Muscle of leg (tissue), 11 donors: ENCODE data around the gene KYNU. TPM values are rescaled to one million over a fixed set of nuclear protein-coding genes. Genes with fewer than 3 reads are reported as not detected.
"Not testable (repeated sequence)": the region's sequence is repeated elsewhere in the genome, so short reads cannot be mapped to it uniquely, and the experiment has no call there.

ENCODE experiments used
- DNase-seq: peaks from one replicate; pipeline ENCODE4 v3.0.0; 2013
- H3K27ac ChIP-seq: one replicate; pipeline ENCODE4 v1.5.1; 2013; ENCODE audit warnings: mild to moderate bottlenecking, low read length, control low read depth
- H3K27me3 ChIP-seq: one replicate; pipeline ENCODE4 v1.6.1; 2013; ENCODE audit warnings: low read length; ENCODE audit not compliant: control insufficient read depth, insufficient read depth
- H3K36me3 ChIP-seq: one replicate; pipeline ENCODE4 v1.6.1; 2013; ENCODE audit warnings: low read length; ENCODE audit not compliant: control insufficient read depth, insufficient read depth
- H3K4me1 ChIP-seq: one replicate; pipeline ENCODE4 v1.6.1; 2013; ENCODE audit warnings: low read length; ENCODE audit not compliant: control insufficient read depth, insufficient read depth
- H3K4me3 ChIP-seq: one replicate; pipeline ENCODE4 v1.5.1; 2013; ENCODE audit warnings: low read length, control low read depth
- H3K9me3 ChIP-seq: replicated peaks from 2 replicates; pipeline ENCODE4 v1.6.1; 2013; ENCODE audit warnings: low read depth, low read length; ENCODE audit not compliant: control insufficient read depth
- WGBS: methylation state at CpG from one replicate; pipeline ENCODE4 v1.1.5; 2013; ENCODE audit warnings: missing lambda C conversion rate; ENCODE audit not compliant: insufficient coverage; 5-methylcytosine and 5-hydroxymethylcytosine counted together
- polyA plus RNA-seq, 8 donors: library from polyadenylated mRNA; unstranded; fragments of 120-200 nt; gene quantifications; one replicate each; pipeline versions ENCODE4 v1.2.1 to v1.2.3, GENCODE V29; 2013; ENCODE audit warnings: inconsistent platforms in 1 of 8, low replicate concordance in 1 of 8; ENCODE audit not compliant: insufficient read length in 8 of 8, insufficient read depth in 1 of 8
- total RNA-seq: library from RNA; stranded (reverse); fragments of 120-200 nt; gene quantifications from one replicate; pipeline ENCODE4 v1.2.4, GENCODE V29; 2013

Gene KYNU
- total and polyA plus RNA-seq, 9 donors, result 0.65 to 0.84 (median 0.76) TPM

DNA sequence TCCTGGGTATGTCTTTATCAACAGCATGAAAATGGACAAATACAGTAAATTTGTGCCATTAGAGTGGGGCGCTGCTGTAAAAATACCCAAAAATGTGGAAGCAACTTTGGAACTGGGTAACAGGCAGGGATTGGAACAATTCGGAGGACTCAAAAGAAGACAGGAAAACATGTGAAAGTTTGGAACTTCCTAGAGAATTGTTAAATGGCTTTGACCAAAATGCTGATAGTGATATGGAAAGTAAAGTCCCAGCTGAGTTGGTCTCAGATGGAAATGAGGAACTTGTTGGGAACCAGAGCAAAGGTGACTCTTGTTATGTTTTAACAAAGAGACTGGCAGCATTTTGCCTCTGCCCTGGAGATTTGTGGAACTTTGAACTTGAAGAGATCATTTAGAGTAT, 197.4 kb downstream of the KYNU start:
- H3K9me3 ChIP-seq, H3K27ac ChIP-seq, H3K36me3 ChIP-seq, H3K27me3 ChIP-seq, DNase-seq, H3K4me1 ChIP-seq, H3K4me3 ChIP-seq: not testable (repeated sequence)
- 96% methylated on average over 2 of the region's 2 CpGs for whole genome bisulfite sequencing

DNA sequence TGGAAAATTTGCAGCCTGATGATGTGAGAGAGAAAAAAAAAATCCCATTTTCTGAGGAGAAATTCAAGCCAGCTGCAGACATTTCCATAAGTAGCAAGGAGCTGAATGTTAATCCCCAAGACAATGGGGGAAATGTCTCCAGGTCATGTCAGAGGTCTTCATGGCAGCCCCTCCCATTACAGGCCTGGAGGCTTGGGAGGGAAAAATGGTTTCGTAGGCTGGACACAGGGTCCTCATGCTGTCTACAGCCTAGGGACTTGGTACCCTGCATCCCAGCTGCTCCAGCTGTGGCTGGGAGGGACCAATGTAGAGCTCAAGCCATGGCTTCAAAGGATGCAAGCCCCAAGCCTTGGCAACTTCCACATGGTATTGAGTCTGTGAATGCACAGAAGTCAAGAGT, 198.2 kb downstream of the KYNU start:
- H3K36me3 ChIP-seq, result no peaks in the 10 kb centered on the region
- WGBS, result 100% methylated on average over 1 of the region's 1 CpG

DNA sequence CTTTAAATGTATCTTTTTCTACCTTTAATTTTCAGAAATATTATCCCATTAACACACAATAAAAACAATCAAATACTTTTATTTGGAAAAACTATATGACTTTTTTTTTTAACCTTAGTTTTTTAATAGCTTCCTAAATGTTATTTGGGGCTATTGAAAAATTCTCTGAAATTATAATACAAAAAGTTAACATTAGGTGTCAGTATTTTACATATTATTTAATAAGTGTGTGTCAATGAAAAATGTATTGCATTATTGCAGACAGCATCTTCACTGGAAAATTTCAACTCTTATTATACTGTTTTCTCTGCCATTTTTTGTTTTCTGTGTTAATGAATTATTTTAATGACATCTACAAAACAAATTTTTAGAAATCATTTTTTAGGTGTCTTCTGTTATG, 200.6 kb downstream of the KYNU start:
- no peak for DNase-seq
- H3K9me3 ChIP-seq, result peaks cover 6% of the 10 kb centered on the region
- no peak overlapping the region for H3K4me3 ChIP-seq
- no peaks in the 10 kb centered on the region for H3K4me1 ChIP-seq
- no peaks in the 10 kb centered on the region for H3K27me3 ChIP-seq
- no peak overlapping the region for H3K27ac ChIP-seq
- H3K36me3 ChIP-seq, result no peaks in the 10 kb centered on the region

More for the DNA sequence above, 198.2 kb downstream of the KYNU start:
- Histone ChIP-seq H3K4me3 (no peak overlapping the region), H3K27ac (no peak overlapping the region), H3K27me3 (no peaks in the 10 kb centered on the region), H3K4me1 (no peaks in the 10 kb centered on the region), H3K9me3 (peaks cover 4% of the 10 kb centered on the region)
- no peak for DNase-seq

DNA sequence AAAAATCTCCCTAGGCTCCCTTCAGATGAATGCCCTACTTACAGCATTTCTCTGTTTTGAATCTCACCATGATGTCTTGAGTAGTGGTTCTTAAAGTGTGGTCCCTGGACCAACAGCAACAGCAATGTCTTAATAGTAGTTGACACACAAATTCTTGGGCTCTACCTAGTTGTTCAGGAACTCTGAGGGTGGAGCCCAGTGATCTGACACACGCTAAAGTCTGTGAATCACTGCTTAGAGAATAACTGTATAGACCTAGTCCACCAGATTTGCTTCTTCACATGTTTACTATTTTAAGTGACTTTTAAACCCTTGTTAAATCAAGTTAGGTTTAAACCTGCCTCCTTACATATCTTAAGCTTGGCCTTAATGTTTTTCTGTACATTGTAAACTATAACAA, 204.2 kb downstream of the KYNU start:
- no peaks in the 10 kb centered on the region for H3K27me3 ChIP-seq
- H3K4me1 ChIP-seq, result no peaks in the 10 kb centered on the region
- no peaks in the 10 kb centered on the region for H3K36me3 ChIP-seq
- H3K4me3 ChIP-seq, result no peak overlapping the region
- WGBS, result 60% methylated on average over 1 of the region's 1 CpG
- no peak overlapping the region for H3K27ac ChIP-seq
- H3K9me3 ChIP-seq, result peaks cover 2% of the 10 kb centered on the region
- DNase-seq, result no peak

DNA sequence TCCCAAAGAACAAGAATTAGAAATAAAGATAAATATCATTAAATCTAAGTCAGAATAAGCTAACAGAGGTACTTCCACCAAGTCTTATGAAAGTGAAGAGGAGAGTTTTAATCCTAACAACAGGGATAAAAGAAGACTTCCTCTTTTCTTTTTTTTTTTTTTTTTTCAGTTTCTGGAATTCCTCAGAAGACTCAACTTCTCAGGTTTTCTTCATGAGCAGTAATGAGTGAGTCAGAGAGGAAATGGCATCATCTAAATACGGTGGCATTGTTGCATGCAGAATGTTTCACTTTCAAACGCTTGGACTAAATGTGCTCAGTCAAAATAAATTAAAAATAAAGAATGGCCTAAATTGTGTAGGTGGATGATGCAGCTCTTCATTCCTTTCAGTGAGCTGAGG, 206.2 kb downstream of the KYNU start:
- H3K36me3 ChIP-seq, result no peaks in the 10 kb centered on the region
- H3K27me3 ChIP-seq, result no peaks in the 10 kb centered on the region
- no CpG with 5 or more reads among the region's 2 CpGs for WGBS
- H3K9me3 ChIP-seq, result peaks cover 2% of the 10 kb centered on the region
- DNase-seq, result no peak
- H3K4me1 ChIP-seq, result no peaks in the 10 kb centered on the region
- H3K4me3 ChIP-seq, result no peak overlapping the region
- H3K27ac ChIP-seq, result no peak overlapping the region

DNA sequence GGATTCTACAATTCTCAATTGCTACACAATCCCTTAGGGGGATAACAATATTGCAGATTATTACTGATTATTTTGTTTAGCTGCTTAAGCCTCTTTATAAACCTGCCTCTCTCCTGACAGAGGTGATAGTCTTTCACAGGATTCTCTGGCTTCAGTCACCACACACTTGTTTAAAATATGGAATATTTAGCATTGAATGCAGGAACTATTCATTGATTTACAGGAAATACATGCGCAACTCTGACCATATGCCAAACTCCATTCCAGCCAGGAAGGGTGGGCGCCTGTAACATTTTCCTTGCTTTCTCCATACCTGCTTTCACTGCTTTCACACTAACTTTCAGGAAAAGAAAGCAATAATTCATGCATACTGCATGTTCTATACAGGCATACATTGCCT, 207.0 kb downstream of the KYNU start:
- no peak overlapping the region for H3K4me3 ChIP-seq
- peaks cover 2% of the 10 kb centered on the region for H3K9me3 ChIP-seq
- DNase-seq, result no peak
- WGBS, result 100% methylated on average over 1 of the region's 2 CpGs
- H3K4me1 ChIP-seq, result no peaks in the 10 kb centered on the region
- no peak overlapping the region for H3K27ac ChIP-seq
- H3K27me3 ChIP-seq, result no peaks in the 10 kb centered on the region
- no peaks in the 10 kb centered on the region for H3K36me3 ChIP-seq

DNA sequence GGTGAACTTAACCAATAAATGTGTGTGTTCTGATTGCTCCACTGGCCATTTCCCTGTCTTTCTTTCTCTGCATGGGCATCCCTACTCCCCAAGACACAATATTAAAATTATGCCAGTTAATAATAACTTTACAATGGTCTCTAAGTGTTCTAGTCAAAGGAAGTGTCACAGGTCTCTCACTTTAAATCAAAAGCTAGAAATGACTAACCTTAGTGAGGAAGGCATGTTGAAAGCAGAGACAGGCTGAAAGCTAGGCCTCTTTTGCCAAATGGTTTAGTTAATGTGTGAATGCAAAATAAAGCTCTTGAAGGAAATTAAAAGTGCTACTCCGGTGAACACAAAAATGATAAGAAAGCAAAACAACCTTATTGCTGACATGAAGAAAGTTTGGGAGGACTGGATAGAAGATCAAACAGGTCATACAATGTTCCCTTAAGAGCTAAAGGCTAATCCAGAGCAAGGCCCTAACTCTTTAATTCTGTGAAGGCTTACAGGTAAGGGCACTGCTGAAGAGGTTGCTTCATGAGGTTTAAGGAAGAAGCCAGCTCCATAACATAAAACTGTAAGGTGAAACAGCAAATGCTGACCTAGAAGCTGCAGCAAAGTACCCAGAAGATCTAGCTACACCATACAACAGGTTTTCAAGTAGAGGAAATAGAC, 207.8 kb downstream of the KYNU start:
- Histone ChIP-seq H3K4me3 (no peak overlapping the region), H3K27me3 (no peaks in the 10 kb centered on the region), H3K27ac (no peak overlapping the region), H3K36me3 (no peaks in the 10 kb centered on the region), H3K9me3 (peaks cover 2% of the 10 kb centered on the region), H3K4me1 (no peaks in the 10 kb centered on the region)
- WGBS, result no CpG with 5 or more reads among the region's 1 CpG
- DNase-seq, result no peak

DNA sequence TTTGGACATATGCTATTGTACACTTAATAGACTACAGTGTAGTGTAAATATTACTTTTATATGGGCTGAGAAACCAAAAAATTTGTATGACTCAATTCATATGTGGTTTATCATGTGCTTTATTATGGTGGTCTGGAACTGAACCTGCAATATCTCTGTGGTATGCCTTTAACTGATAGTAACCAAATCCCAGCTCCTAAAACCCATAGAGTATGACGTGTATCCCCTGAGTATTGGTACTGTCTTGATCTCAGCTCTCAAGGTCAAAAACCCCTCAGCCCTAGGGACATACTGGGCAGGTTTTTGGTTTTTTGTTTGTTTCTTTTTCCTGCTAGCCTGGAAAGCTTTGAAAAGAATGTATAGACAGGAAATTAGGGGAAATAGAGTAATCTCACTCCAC, 209.6 kb downstream of the KYNU start:
- no peaks in the 10 kb centered on the region for H3K4me1 ChIP-seq
- H3K27me3 ChIP-seq, result no peaks in the 10 kb centered on the region
- H3K4me3 ChIP-seq, result no peak overlapping the region
- peaks cover 2% of the 10 kb centered on the region for H3K9me3 ChIP-seq
- no peak for DNase-seq
- H3K36me3 ChIP-seq, result no peaks in the 10 kb centered on the region
- no CpG with 5 or more reads among the region's 1 CpG for WGBS
- H3K27ac ChIP-seq, result no peak overlapping the region

DNA sequence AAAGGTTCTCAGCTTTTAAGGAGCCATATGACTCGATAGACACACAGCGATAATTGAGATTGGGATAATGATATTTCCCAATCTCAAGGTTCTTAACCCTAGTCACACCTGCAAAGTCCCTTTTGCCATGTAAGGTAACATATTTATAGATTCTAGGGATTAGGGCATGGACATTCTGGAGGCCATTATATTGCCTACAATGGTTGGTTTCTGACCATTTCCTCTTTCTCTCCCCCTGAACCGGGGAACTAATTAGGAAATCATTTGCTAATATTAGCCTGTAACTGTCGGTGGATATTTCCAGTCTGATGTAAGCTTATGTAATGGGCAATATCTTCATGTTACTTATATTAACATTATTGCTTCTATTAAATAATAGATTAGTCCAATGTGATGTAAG, 210.9 kb downstream of the KYNU start:
- Histone ChIP-seq H3K36me3 (no peaks in the 10 kb centered on the region), H3K4me1 (no peaks in the 10 kb centered on the region), H3K27ac (no peak overlapping the region), H3K27me3 (no peaks in the 10 kb centered on the region), H3K9me3 (no peaks in the 10 kb centered on the region), H3K4me3 (no peak overlapping the region)
- no peak for DNase-seq
- no CpG with 5 or more reads among the region's 4 CpGs for WGBS

DNA sequence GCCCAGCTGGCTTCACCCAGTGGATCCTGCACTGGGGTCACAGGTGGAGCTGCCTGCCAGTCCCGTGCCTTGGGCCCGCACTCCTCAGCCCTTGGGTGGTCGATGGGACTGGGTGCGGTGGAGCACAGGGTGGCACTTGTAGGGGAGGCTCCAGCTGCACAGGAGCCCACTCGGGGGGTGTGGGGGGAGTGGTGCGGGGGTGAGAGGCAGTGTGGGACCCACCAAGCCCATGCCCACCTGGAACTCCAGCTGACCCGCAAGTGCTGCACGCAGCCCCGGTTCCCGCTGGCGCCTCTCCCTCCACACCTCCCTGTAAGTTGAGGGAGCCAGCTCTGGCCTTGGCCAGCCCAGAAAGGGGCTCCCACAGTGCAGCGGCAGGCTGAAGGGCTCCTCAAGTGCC, 212.1 kb downstream of the KYNU start:
- H3K27ac ChIP-seq, H3K9me3 ChIP-seq, H3K36me3 ChIP-seq, H3K4me1 ChIP-seq, H3K4me3 ChIP-seq, DNase-seq, H3K27me3 ChIP-seq: not testable (repeated sequence)
- WGBS, result 98% methylated on average over 9 of the region's 12 CpGs
